Measurements from ENCODE around the gene P4HTM.

P4HTM gene

GRCh38 chr3:48989796-48990635 is at the start of gene P4HTM:
Gene P4HTM, plus strand, starts transcription at chr3:48990241. Its CDS starts 16 bp downstream, at chr3:48990257.
- peak within 1 kb of the TSS; percentile 97 for H3K9ac ChIP-seq (ENCODE audit: low read depth, low read length)
- peaks cover 4% of the 10 kb centered on the region for H3K36me3 ChIP-seq (ENCODE audit: control insufficient read depth, insufficient read depth, low read length)
- H3K4me1 ChIP-seq (ENCODE audit: control insufficient read depth, insufficient read depth, low read length), result peaks cover 10% of the 10 kb centered on the region
- H3K4me3 ChIP-seq (ENCODE audit: low read depth, low read length), result peak within 1 kb of the TSS; percentile 95
- H3K27me3 ChIP-seq (ENCODE audit: control insufficient read depth, insufficient read depth, low read length), result no peaks in the 10 kb centered on the region
- no peaks in the 10 kb centered on the region for H3K9me3 ChIP-seq (ENCODE audit: control insufficient read depth, insufficient read depth, low read length)

DNA sequence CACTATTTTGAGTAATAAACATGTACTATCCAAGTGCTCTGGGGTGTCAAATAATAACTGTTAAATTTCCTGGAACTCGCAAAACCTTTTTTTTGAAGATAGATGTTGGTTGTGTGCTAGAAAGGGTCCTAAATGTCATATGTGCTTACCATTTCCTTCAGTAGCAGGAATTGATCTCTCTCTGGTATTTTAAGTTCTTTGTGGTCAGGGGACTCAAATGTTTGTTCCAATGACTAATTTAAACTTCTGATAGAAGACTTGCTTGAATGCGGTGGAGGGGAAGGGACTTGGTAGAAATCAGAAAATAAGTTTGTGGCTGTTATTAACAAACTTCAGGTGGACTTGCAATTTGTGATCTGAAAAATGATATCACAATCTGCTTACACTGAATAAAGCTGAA is 44.6 kb upstream of the P4HTM start:
- Histone ChIP-seq H3K9ac (ENCODE audit: low read depth, low read length) (no peak overlapping the region), H3K36me3 (ENCODE audit: control insufficient read depth, insufficient read depth, low read length) (no peaks in the 10 kb centered on the region), H3K9me3 (ENCODE audit: control insufficient read depth, insufficient read depth, low read length) (no peaks in the 10 kb centered on the region), H3K27me3 (ENCODE audit: control insufficient read depth, insufficient read depth, low read length) (no peaks in the 10 kb centered on the region), H3K4me1 (ENCODE audit: control insufficient read depth, insufficient read depth, low read length) (peaks cover 5% of the 10 kb centered on the region), H3K4me3 (ENCODE audit: low read depth, low read length) (no peak overlapping the region)

DNA sequence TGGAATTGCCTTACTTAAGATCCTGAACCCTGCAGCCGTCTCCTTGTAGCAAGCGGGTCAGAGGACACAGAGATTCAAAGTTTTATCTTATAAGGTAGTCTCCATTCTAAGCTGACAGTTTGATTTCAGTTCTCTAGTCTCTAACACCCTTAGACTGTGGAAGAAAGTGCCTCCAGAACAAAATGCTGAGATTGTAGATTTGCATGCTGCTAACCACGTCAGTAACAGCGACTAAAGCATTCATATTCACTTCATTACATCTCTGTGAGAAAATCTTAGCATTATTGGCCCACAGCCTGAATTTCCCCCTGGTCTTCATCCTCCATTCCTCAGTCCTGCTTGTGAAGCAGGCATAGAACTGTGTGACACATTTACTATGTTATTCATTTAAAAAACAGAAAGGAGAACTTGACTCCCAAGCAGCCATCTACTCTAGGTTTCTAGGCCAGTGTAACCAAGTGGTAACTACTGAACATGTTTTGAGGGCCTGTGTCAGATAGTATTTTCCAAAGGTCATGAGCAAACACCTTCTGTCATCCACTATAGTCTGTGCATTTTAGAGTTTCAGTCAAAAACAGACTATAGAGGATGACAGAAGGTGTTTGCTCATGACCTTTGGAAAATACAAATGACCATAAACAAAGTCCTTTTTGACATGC is 44.0 kb upstream of the P4HTM start:
- H3K9ac ChIP-seq (ENCODE audit: low read depth, low read length), result no peak overlapping the region
- H3K9me3 ChIP-seq (ENCODE audit: control insufficient read depth, insufficient read depth, low read length), result no peaks in the 10 kb centered on the region
- H3K4me1 ChIP-seq (ENCODE audit: control insufficient read depth, insufficient read depth, low read length), result peaks cover 5% of the 10 kb centered on the region
- no peaks in the 10 kb centered on the region for H3K27me3 ChIP-seq (ENCODE audit: control insufficient read depth, insufficient read depth, low read length)
- H3K4me3 ChIP-seq (ENCODE audit: low read depth, low read length), result no peak overlapping the region
- H3K36me3 ChIP-seq (ENCODE audit: control insufficient read depth, insufficient read depth, low read length), result no peaks in the 10 kb centered on the region

DNA sequence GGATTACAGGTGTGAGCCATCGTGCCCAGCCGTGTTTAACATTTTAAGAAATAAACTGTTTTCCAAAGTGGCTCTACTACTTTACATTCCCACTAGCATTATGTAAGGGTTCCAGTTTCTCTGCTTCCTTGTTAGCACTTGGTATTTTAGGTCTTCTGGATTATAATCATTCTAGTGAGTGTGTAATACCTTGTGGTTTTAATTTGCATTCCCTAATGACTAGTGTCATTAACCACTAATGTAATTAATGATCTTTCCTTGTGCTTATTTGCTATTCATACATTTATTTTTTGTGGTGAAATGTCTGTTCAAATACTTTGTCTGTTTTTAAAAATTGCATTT is 40.7 kb upstream of the P4HTM start:
- Histone ChIP-seq H3K36me3 (ENCODE audit: control insufficient read depth, insufficient read depth, low read length) (no peaks in the 10 kb centered on the region), H3K9ac (ENCODE audit: low read depth, low read length) (no peak overlapping the region), H3K27me3 (ENCODE audit: control insufficient read depth, insufficient read depth, low read length) (no peaks in the 10 kb centered on the region), H3K9me3 (ENCODE audit: control insufficient read depth, insufficient read depth, low read length) (no peaks in the 10 kb centered on the region), H3K4me1 (ENCODE audit: control insufficient read depth, insufficient read depth, low read length) (peaks cover 5% of the 10 kb centered on the region), H3K4me3 (ENCODE audit: low read depth, low read length) (no peak overlapping the region)

- no peaks in the 10 kb centered on the region for H3K9me3 ChIP-seq (ENCODE audit: control insufficient read depth, insufficient read depth, low read length)
- H3K4me1 ChIP-seq (ENCODE audit: control insufficient read depth, insufficient read depth, low read length), result peaks cover 5% of the 10 kb centered on the region
- H3K27me3 ChIP-seq (ENCODE audit: control insufficient read depth, insufficient read depth, low read length), result no peaks in the 10 kb centered on the region
- H3K4me3 ChIP-seq (ENCODE audit: low read depth, low read length), result no peak overlapping the region
- H3K36me3 ChIP-seq (ENCODE audit: control insufficient read depth, insufficient read depth, low read length), result no peaks in the 10 kb centered on the region
- H3K9ac ChIP-seq (ENCODE audit: low read depth, low read length), result no peak overlapping the region
Measured at GRCh38 chr3:48950051-48950450, 40.0 kb upstream of the P4HTM start.

GRCh38 chr3:48951764-48952163 is 38.3 kb upstream of the P4HTM start:
- Histone ChIP-seq H3K9ac (ENCODE audit: low read depth, low read length) (no peak overlapping the region), H3K4me3 (ENCODE audit: low read depth, low read length) (no peak overlapping the region), H3K36me3 (ENCODE audit: control insufficient read depth, insufficient read depth, low read length) (no peaks in the 10 kb centered on the region), H3K9me3 (ENCODE audit: control insufficient read depth, insufficient read depth, low read length) (no peaks in the 10 kb centered on the region), H3K27me3 (ENCODE audit: control insufficient read depth, insufficient read depth, low read length) (no peaks in the 10 kb centered on the region), H3K4me1 (ENCODE audit: control insufficient read depth, insufficient read depth, low read length) (peaks cover 5% of the 10 kb centered on the region)

GRCh38 chr3:48952510-48953118 is 37.4 kb upstream of the P4HTM start:
- Histone ChIP-seq H3K4me3 (ENCODE audit: low read depth, low read length) (no peak overlapping the region), H3K4me1 (ENCODE audit: control insufficient read depth, insufficient read depth, low read length) (peaks cover 5% of the 10 kb centered on the region), H3K9ac (ENCODE audit: low read depth, low read length) (no peak overlapping the region), H3K36me3 (ENCODE audit: control insufficient read depth, insufficient read depth, low read length) (no peaks in the 10 kb centered on the region), H3K9me3 (ENCODE audit: control insufficient read depth, insufficient read depth, low read length) (no peaks in the 10 kb centered on the region), H3K27me3 (ENCODE audit: control insufficient read depth, insufficient read depth, low read length) (no peaks in the 10 kb centered on the region)

- no peak overlapping the region for H3K4me3 ChIP-seq (ENCODE audit: low read depth, low read length)
- no peak overlapping the region for H3K9ac ChIP-seq (ENCODE audit: low read depth, low read length)
- no peaks in the 10 kb centered on the region for H3K9me3 ChIP-seq (ENCODE audit: control insufficient read depth, insufficient read depth, low read length)
- no peaks in the 10 kb centered on the region for H3K27me3 ChIP-seq (ENCODE audit: control insufficient read depth, insufficient read depth, low read length)
- peaks cover 3% of the 10 kb centered on the region for H3K4me1 ChIP-seq (ENCODE audit: control insufficient read depth, insufficient read depth, low read length)
- H3K36me3 ChIP-seq (ENCODE audit: control insufficient read depth, insufficient read depth, low read length), result peaks cover 2% of the 10 kb centered on the region
Measured at GRCh38 chr3:48957006-48957705, 32.9 kb upstream of the P4HTM start.

- H3K4me3 ChIP-seq (ENCODE audit: low read depth, low read length), result no peak overlapping the region
- no peaks in the 10 kb centered on the region for H3K9me3 ChIP-seq (ENCODE audit: control insufficient read depth, insufficient read depth, low read length)
- no peaks in the 10 kb centered on the region for H3K27me3 ChIP-seq (ENCODE audit: control insufficient read depth, insufficient read depth, low read length)
- peaks cover 5% of the 10 kb centered on the region for H3K36me3 ChIP-seq (ENCODE audit: control insufficient read depth, insufficient read depth, low read length)
- H3K9ac ChIP-seq (ENCODE audit: low read depth, low read length), result no peak overlapping the region
- peaks cover 16% of the 10 kb centered on the region for H3K4me1 ChIP-seq (ENCODE audit: control insufficient read depth, insufficient read depth, low read length)
Measured at GRCh38 chr3:48960841-48961413, 29.1 kb upstream of the P4HTM start.

DNA sequence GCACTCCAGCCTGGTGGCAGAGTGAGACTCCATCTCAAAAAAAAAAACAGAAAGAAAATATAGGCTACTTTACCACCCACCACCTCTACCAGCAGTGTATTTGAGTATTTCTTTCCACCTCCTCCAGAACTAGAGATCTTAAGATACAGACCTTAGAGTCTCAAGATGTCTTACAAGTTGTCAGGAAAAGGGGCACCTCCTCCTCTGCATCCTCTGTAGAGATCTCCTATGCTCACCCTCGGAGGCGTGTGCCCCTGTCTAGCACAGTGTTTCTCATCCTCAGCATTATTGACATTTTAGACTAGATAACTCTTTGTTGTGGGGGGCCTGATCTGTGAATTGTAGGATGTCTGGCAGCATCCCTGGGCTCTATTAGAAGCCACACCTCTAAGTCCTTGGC is 27.7 kb upstream of the P4HTM start:
- peaks cover 11% of the 10 kb centered on the region for H3K36me3 ChIP-seq (ENCODE audit: control insufficient read depth, insufficient read depth, low read length)
- no peaks in the 10 kb centered on the region for H3K9me3 ChIP-seq (ENCODE audit: control insufficient read depth, insufficient read depth, low read length)
- peaks cover 16% of the 10 kb centered on the region for H3K4me1 ChIP-seq (ENCODE audit: control insufficient read depth, insufficient read depth, low read length)
- H3K27me3 ChIP-seq (ENCODE audit: control insufficient read depth, insufficient read depth, low read length), result no peaks in the 10 kb centered on the region
- no peak overlapping the region for H3K4me3 ChIP-seq (ENCODE audit: low read depth, low read length)
- H3K9ac ChIP-seq (ENCODE audit: low read depth, low read length), result no peak overlapping the region

DNA sequence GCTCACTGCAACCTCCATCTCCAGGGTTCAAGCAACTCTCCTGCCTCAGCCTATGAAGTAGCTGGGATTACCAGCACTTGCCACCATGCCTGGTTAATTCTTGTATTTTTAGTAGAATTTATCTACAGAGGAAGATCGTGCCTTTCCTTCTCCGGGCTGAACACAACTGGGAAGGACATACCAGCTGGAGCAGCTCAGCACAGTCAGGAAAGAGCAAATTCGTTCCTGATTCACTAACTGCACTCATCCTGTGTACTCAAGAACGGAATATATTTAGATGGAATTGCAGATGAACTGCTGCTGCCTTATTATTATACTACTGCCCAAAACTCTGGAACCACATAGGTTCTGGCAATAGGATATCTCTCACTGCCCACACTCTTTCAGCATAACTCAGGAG is 27.1 kb upstream of the P4HTM start:
- no peak overlapping the region for H3K9ac ChIP-seq (ENCODE audit: low read depth, low read length)
- H3K4me1 ChIP-seq (ENCODE audit: control insufficient read depth, insufficient read depth, low read length), result peaks cover 16% of the 10 kb centered on the region
- no peaks in the 10 kb centered on the region for H3K27me3 ChIP-seq (ENCODE audit: control insufficient read depth, insufficient read depth, low read length)
- peaks cover 17% of the 10 kb centered on the region for H3K36me3 ChIP-seq (ENCODE audit: control insufficient read depth, insufficient read depth, low read length)
- no peaks in the 10 kb centered on the region for H3K9me3 ChIP-seq (ENCODE audit: control insufficient read depth, insufficient read depth, low read length)
- H3K4me3 ChIP-seq (ENCODE audit: low read depth, low read length), result peak overlapping the region; percentile 30

Data from iPS-15b (cell line).